Left lung (tissue), 10 donors: Measurements from ENCODE around the gene SEMA3D. TPM values are rescaled to one million over a fixed set of nuclear protein-coding genes. Genes with fewer than 3 reads are reported as not detected.

Source experiments
- ATAC-seq: fragments of 200-7000 bp; cut with Tn5 transposase; one replicate; pipeline ENCODE4 v1.9.1; 2020; ENCODE audit warnings: moderate library complexity
- DNase-seq, 4 donors: peaks; one replicate each; pipeline ENCODE4 v3.0.0-alpha.2; 2013 to 2020
- H3K27ac ChIP-seq, 2 donors: fragments of 200-600 bp; sonication (generic) in 1 of 2; one replicate each; pipeline versions ENCODE4 v1.5.0 to v1.8.0; 2020 to 2021
- H3K27me3 ChIP-seq, 2 donors: fragments of 200-600 bp; sonication (generic) in 1 of 2; one replicate each; pipeline versions ENCODE4 v1.5.0 to v1.8.0; 2020 to 2021
- H3K36me3 ChIP-seq, 2 donors: fragments of 200-600 bp; sonication (generic) in 1 of 2; one replicate each; pipeline versions ENCODE4 v1.5.0 to v1.8.0; 2020 to 2021
- H3K4me1 ChIP-seq, 2 donors: fragments of 200-600 bp; one replicate each; pipeline ENCODE4 v1.8.0; 2021
- H3K4me3 ChIP-seq, 2 donors: fragments of 200-600 bp; sonication (generic) in 1 of 2; one replicate each; pipeline versions ENCODE4 v1.5.0 to v1.8.0; 2020 to 2021; ENCODE audit warnings: mild to moderate bottlenecking in 1 of 2
- H3K9me3 ChIP-seq, 2 donors: fragments of 200-600 bp; sonication (generic) in 1 of 2; one replicate each; pipeline versions ENCODE4 v1.5.0 to v1.8.0; 2020 to 2021
- intact Hi-C, 2 donors: fragments of 100-400 bp; cut with DNase I; formaldehyde crosslinking; loops; one replicate each; pipeline versions ENCODE4 v1.11.2 to v1.14.2; 2022
- polyA plus RNA-seq, 6 donors: library from polyadenylated mRNA; unstranded; fragments of 120-200 nt; gene quantifications; one replicate each; pipeline ENCODE4 v1.2.1, GENCODE V29; 2013; ENCODE audit not compliant: insufficient read length in 6 of 6
- total RNA-seq, 2 donors: library from RNA; stranded (reverse); fragmentation: NEBNext Ultra II Directional; extraction: Animal tissue kit (Norgen Biotek cat#: 25700); gene quantifications; one replicate each; pipeline ENCODE4 v1.2.1, GENCODE V29; 2021
- TF ChIP-seq, protein P1 (sequence below), 2 donors: fragments of 200-600 bp; sonication (generic) in 1 of 2; IDR thresholded peaks; one replicate each; pipeline versions ENCODE4 v1.5.0 to v1.8.0; 2021; ENCODE audit warnings: antibody characterized with exemption in 2 of 2
- donor health status: DM: no; HTN: yes; CAD: no.
- donor health status: DM: no; HTN: no; CAD: no.

SEMA3D gene
- total and polyA plus RNA-seq, 8 donors: 5.5 to 68.5 (median 46.3) TPM

DNA sequence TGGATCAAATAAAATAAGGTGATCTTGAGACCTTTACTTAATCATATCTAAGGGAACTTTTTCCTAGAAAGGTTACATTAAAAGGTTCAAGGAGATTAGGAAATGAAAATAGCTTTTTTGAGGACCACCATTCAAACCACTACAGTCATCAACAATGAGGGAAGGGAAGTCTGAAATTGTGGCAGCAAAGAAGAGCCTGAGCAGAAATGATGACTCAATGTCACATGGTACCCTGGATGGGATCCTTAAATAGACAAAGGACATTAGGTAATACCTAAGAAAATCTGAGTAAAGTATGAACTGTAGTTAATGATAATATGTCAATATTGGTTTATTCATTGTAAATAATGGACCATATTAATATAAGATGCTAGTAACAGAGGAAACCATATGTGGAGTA is 236.0 kb downstream of the SEMA3D start:
- TF ChIP-seq, protein P1, sequence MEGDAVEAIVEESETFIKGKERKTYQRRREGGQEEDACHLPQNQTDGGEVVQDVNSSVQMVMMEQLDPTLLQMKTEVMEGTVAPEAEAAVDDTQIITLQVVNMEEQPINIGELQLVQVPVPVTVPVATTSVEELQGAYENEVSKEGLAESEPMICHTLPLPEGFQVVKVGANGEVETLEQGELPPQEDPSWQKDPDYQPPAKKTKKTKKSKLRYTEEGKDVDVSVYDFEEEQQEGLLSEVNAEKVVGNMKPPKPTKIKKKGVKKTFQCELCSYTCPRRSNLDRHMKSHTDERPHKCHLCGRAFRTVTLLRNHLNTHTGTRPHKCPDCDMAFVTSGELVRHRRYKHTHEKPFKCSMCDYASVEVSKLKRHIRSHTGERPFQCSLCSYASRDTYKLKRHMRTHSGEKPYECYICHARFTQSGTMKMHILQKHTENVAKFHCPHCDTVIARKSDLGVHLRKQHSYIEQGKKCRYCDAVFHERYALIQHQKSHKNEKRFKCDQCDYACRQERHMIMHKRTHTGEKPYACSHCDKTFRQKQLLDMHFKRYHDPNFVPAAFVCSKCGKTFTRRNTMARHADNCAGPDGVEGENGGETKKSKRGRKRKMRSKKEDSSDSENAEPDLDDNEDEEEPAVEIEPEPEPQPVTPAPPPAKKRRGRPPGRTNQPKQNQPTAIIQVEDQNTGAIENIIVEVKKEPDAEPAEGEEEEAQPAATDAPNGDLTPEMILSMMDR (IDR thresholded peaks at IDR 0.05): no peak
- Histone ChIP-seq H3K4me1 (no peaks in the 10 kb centered on the region), H3K4me3 (no peak overlapping the region), H3K9me3 (peaks cover 0 to 4% of the 10 kb centered on the region in 2 donors), H3K36me3 (no peaks in the 10 kb centered on the region), H3K27me3 (no peaks in the 10 kb centered on the region), H3K27ac (no peak overlapping the region)
- no peak for DNase-seq
- ATAC-seq: no peak
- intact Hi-C loops: no loop called here

- Histone ChIP-seq H3K9me3 (no peaks in the 10 kb centered on the region), H3K4me1 (no peaks in the 10 kb centered on the region), H3K27me3 (no peaks in the 10 kb centered on the region), H3K27ac (no peak overlapping the region), H3K36me3 (no peaks in the 10 kb centered on the region), H3K4me3 (no peak overlapping the region)
- ATAC-seq (no peak), DNase-seq (no peak)
- TF ChIP-seq, protein P1 (IDR thresholded peaks at IDR 0.05): no peak
- intact Hi-C loops: no loop called here
These were observed 237.4 kb downstream of the SEMA3D start for GRCh38 chr7:84949501-84949900.

- intact Hi-C loops: no loop called here
These were observed 237.8 kb downstream of the SEMA3D start for GRCh38 chr7:84949067-84949466.

DNA sequence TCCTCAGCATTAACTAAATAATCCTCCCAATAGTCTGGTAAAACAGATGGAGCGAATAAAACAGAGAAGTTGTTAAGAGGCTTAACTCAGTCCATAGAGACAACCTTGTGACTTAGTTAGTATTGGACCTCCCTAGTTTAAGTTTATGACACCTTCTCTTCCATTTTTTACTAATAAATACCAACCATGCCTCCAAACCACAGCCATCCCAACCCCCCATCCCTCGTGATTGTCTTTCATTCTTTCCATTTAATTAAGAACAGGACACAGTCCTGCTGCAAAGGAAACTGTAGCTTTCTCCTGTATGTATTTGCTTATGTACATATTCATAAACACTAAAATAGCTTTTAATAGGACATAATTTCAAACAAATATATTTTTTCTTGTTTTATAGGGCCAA is 238.2 kb downstream of the SEMA3D start:
- H3K27ac ChIP-seq: no peak overlapping the region
- no peaks in the 10 kb centered on the region for H3K27me3 ChIP-seq
- no peaks in the 10 kb centered on the region for H3K36me3 ChIP-seq
- no peaks in the 10 kb centered on the region for H3K9me3 ChIP-seq
- H3K4me1 ChIP-seq: no peaks in the 10 kb centered on the region
- H3K4me3 ChIP-seq: no peak overlapping the region
- TF ChIP-seq, protein P1 (IDR thresholded peaks at IDR 0.05): no peak
- intact Hi-C loops: no loop called here
- ATAC-seq (no peak), DNase-seq (no peak)

More at GRCh38 chr7:84949067-84949466, 237.8 kb downstream of the SEMA3D start:
- H3K27me3 ChIP-seq: no peaks in the 10 kb centered on the region
- H3K9me3 ChIP-seq: no peaks in the 10 kb centered on the region
- no peaks in the 10 kb centered on the region for H3K36me3 ChIP-seq
- TF ChIP-seq, protein P1 (IDR thresholded peaks at IDR 0.05): no peak
- H3K4me1 ChIP-seq: no peaks in the 10 kb centered on the region
- no peak overlapping the region for H3K27ac ChIP-seq
- ATAC-seq (no peak), DNase-seq (no peak)
- H3K4me3 ChIP-seq: no peak overlapping the region

DNA sequence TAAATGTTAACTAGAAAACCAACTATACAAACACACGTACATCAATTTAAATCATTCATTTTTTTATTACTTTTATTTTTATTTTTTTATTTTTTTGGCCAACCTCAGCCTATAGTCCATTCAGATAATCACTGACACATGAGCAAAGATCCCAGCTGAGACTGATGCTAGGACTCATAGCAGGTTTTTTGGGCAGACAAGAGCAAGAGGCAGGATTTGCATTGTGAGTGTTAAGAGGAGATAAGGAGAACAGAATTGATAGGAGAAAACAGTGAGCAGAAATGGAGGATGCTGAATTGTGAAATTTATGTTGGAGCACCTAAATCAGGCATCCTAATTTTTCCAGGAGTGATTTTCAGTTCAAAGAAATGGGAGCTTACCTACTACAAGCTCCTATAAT is 240.3 kb downstream of the SEMA3D start:
- no peaks in the 10 kb centered on the region for H3K9me3 ChIP-seq
- ATAC-seq (no peak), DNase-seq (no peak)
- H3K4me1 ChIP-seq: no peaks in the 10 kb centered on the region
- no peak overlapping the region for H3K27ac ChIP-seq
- intact Hi-C loops: no loop called here
- no peak overlapping the region for H3K4me3 ChIP-seq
- TF ChIP-seq, protein P1 (IDR thresholded peaks at IDR 0.05): no peak
- H3K36me3 ChIP-seq: no peaks in the 10 kb centered on the region
- H3K27me3 ChIP-seq: no peaks in the 10 kb centered on the region
